GM21717 (cell line): ENCODE results near the gene KDM4B.
"Not testable (repeated sequence)": the region's sequence is repeated elsewhere in the genome, so short reads cannot be mapped to it uniquely, and the experiment has no call there.

Source experiments
- ATAC-seq: cut with Tn5 transposase; IDR thresholded peaks from one replicate; pipeline ENCODE4 v1.9.1; 2021; ENCODE audit warnings: mild to moderate bottlenecking, moderate library complexity; ENCODE audit not compliant: unreplicated experiment

Gene KDM4B

DNA sequence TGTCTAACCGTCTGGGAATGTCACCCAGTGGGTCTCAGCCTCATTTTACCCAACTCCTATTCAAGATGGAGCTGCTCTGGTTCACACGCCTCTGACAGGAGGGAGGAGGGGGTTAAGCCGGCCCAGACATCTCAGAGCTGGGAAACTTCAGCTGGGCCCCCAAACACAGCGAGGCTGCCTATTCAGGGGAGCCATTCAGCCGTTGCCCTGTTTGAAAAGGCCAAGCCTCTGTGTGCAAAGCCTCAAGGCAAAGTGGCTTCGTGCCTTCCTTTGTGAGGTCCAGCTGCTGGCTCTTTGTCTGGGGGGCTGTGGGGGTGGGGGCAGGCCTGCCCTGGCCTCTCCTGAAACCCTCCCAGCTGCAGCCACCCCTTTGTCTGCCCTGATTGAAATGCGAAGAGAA lies 224.3 kb downstream of the KDM4B start:
- ATAC-seq: no peak

DNA sequence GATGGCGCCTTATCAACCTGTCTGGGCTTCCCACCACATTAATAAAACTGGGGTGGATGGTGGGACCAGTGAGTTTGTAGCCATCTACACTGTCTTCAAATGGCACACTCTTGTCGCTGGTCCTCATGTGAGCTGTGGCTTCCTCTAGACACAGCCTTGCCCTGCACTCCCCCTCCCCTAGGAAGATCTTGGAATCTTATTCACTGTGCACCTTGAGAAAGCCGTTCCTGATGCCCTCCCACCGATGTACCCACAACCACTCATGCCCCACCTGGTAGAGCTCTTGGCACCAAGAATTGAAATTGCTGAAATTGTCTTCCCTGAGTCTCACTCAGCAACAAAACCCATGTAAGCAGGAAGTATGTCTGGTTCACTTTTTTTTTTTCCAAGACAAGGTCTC lies 225.7 kb downstream of the KDM4B start:
- no peak for ATAC-seq

DNA sequence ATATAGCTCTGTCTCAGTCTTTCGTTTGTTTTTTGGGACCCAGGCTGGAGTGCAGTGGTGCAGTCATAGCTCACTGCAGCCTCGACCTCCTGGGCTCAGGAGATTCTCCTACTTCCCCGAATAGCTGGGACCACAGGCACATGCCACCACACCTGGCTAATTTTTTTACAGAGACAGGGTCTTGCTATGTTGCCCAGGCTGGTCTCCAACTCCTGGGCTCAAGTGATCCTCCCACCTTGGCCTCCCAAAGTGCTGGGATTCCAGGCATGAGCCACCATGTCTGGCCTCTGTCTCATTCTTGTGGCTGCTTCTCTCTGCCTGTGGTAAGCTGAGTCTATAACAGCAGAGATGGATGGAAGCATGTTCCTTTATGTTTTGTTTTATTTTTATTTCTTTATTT lies 226.7 kb downstream of the KDM4B start:
- not testable (repeated sequence) for ATAC-seq

DNA sequence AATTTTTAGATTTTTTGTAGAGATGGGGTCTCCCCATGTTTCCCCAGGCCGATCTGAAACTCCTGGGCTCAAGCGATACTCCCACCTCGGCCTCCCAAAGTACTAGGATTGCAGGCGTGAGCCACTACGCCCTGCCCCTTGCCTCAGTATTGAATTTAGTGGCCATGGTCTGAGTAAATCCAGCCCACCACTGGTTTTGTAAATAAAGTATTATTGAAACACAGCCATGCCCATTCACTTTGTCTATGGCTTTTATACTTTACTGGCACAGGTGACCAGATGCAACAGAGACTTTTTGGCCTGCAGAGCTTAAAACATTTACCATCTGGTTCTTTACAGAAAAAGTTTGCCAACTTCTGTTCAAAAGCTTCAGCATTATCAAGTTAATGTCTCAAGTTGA lies 227.9 kb downstream of the KDM4B start:
- ATAC-seq: no peak

DNA sequence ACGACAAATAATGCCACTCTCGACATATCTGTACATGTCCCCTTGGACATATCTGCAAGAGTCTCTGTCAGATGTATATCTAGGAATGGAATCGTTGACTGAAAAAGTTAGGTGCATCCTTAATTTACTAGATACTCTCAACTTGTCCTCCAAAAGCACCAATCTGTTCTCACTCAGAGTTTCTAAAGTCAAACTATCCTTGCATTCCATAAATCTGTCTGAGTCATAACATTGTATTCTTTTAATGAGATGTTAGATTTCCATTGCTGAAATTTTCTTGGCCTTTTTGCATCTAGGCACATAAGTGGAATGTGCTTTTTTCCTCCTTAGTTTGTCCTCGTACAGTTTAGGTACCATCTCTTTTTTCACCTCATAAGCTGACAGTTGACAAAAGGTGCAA lies 231.9 kb downstream of the KDM4B start:
- no peak for ATAC-seq

DNA sequence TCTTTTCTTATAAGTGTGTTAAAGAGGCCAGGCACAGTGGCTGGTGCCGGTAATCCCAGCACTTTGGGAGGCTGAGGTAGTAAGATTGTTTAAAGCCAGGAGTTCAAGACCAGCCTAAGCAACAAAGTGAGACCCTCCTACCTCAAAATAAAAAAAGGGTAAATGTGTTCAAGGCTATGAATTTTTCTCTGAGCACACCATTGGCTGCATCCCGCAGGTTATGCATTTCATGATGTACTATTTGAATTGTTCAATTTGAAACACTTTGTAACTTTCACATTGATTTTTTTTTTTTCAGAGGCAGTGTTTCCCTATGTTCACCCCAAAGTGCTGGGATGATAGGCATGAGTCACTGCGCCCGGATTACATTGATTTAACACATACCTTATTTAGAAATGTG lies 233.6 kb downstream of the KDM4B start:
- ATAC-seq: no peak
